ENCODE data around the gene SYK.

The SYK gene

GRCh38 chr9:90825586-90825985 is 24.0 kb downstream of the SYK start:
- no peak for TF ChIP-seq CTCF (IDR thresholded peaks at IDR 0.05; ENCODE audit: low read depth, low read length, missing control alignments)
- no peak for DNase-seq (ENCODE audit: extremely low read depth, low read depth)
- H3K4me3 ChIP-seq (replicated peaks; ENCODE audit: low read depth, low read length), result no peak overlapping the region

GRCh38 chr9:90826326-90827020 is 24.9 kb downstream of the SYK start:
- TF ChIP-seq CTCF (IDR thresholded peaks at IDR 0.05; ENCODE audit: low read depth, low read length, missing control alignments), result no peak
- no peak for DNase-seq (ENCODE audit: extremely low read depth, low read depth)

GRCh38 chr9:90827181-90827871 is 25.7 kb downstream of the SYK start:
- DNase-seq (ENCODE audit: extremely low read depth, low read depth), result no peak
- no peak for TF ChIP-seq CTCF (IDR thresholded peaks at IDR 0.05; ENCODE audit: low read depth, low read length, missing control alignments)
- no peak overlapping the region for H3K4me3 ChIP-seq (replicated peaks; ENCODE audit: low read depth, low read length)

More at GRCh38 chr9:90826326-90827020, 24.9 kb downstream of the SYK start:
- H3K4me3 ChIP-seq (replicated peaks; ENCODE audit: low read depth, low read length), result no peak overlapping the region

GRCh38 chr9:90830051-90830450 is 28.4 kb downstream of the SYK start:
- TF ChIP-seq CTCF (IDR thresholded peaks at IDR 0.05; ENCODE audit: low read depth, low read length, missing control alignments), result no peak
- DNase-seq (ENCODE audit: extremely low read depth, low read depth), result no peak
- no peak overlapping the region for H3K4me3 ChIP-seq (replicated peaks; ENCODE audit: low read depth, low read length)

GRCh38 chr9:90830977-90831376 is 29.4 kb downstream of the SYK start:
- no peak for TF ChIP-seq CTCF (IDR thresholded peaks at IDR 0.05; ENCODE audit: low read depth, low read length, missing control alignments)
- no peak overlapping the region for H3K4me3 ChIP-seq (replicated peaks; ENCODE audit: low read depth, low read length)
- DNase-seq (ENCODE audit: extremely low read depth, low read depth), result no peak

GRCh38 chr9:90832261-90832660 is 30.6 kb downstream of the SYK start:
- no peak for TF ChIP-seq CTCF (IDR thresholded peaks at IDR 0.05; ENCODE audit: low read depth, low read length, missing control alignments)
- H3K4me3 ChIP-seq (replicated peaks; ENCODE audit: low read depth, low read length), result no peak overlapping the region
- no peak for DNase-seq (ENCODE audit: extremely low read depth, low read depth)

All from HFF-Myc (cell line).